Breast epithelium (tissue), 4 donors: Measurements from ENCODE around the gene SREBF1. TPM values are rescaled to one million over a fixed set of nuclear protein-coding genes. Genes with fewer than 3 reads are reported as not detected.

Source experiments
- DNase-seq, 2 donors: peaks; one replicate each; pipeline ENCODE4 v3.0.0-alpha.2; 2019; ENCODE audit warnings: low spot score in 2 of 2
- H3K27ac ChIP-seq, 2 donors: fragments of 200-600 bp; sonication (generic) in 1 of 2; one replicate each; pipeline ENCODE4 v1.5.1; 2016 to 2019; ENCODE audit warnings: mild to moderate bottlenecking in 1 of 2
- H3K27me3 ChIP-seq, 2 donors: fragments of 200-600 bp; sonication (generic) in 1 of 2; one replicate each; pipeline versions ENCODE4 v1.5.1 to v1.6.0; 2017 to 2019; ENCODE audit warnings: control low read depth in 1 of 2, mild to moderate bottlenecking in 1 of 2
- H3K36me3 ChIP-seq: fragments of 200-600 bp; one replicate; pipeline ENCODE4 v1.5.1; 2019
- H3K4me1 ChIP-seq, 2 donors: fragments of 200-600 bp; sonication (generic); one replicate each; pipeline ENCODE4 v1.5.1; 2016 to 2019; ENCODE audit warnings: control low read depth in 1 of 2
- H3K4me3 ChIP-seq, 3 donors: fragments of 200-600 bp; sonication (generic); 1 replicate in 2 of 3; 2 replicates in 1 of 3; pipeline ENCODE4 v1.5.1; 2016 to 2019; ENCODE audit warnings: mild to moderate bottlenecking in 3 of 3, moderate library complexity in 2 of 3
- H3K9me3 ChIP-seq, 2 donors: fragments of 200-600 bp; sonication (generic) in 1 of 2; one replicate each; pipeline ENCODE4 v1.5.1; 2016 to 2019; ENCODE audit warnings: control low read depth in 1 of 2
- POLR2A ChIP-seq: fragments of 450-650 bp; IDR thresholded peaks from one replicate; pipeline ENCODE4 v1.6.1; 2016; ENCODE audit warnings: antibody characterized with exemption, mild to moderate bottlenecking, moderate library complexity
- POLR2AphosphoS5 ChIP-seq, 3 donors: sonication (generic); formaldehyde crosslinking; IDR thresholded peaks; one replicate each; pipeline ENCODE4 v1.6.1; 2017; ENCODE audit warnings: antibody characterized with exemption in 3 of 3
- intact Hi-C: fragments of 100-400 bp; cut with DNase I; formaldehyde crosslinking; loops from one replicate; pipeline ENCODE4 v1.15.1; 2023; ENCODE audit warnings: low total_unique reads
- total RNA-seq, 3 donors: library from RNA; depleted of rRNA; stranded (reverse); fragments of >200 nt; gene quantifications; one replicate each; pipeline ENCODE4 v1.1.0, GENCODE V29; 2016
- TF ChIP-seq, protein P1 (sequence below), 3 donors: fragments of 450-650 bp; IDR thresholded peaks; one replicate each; pipeline ENCODE4 v1.5.1; 2016 to 2017; ENCODE audit warnings: antibody characterized with exemption in 3 of 3, mild to moderate bottlenecking in 3 of 3, moderate library complexity in 3 of 3

SREBF1 gene
- total RNA-seq, 3 donors from 2014 or later = 39.0 to 119 (median 81.3) TPM

DNA sequence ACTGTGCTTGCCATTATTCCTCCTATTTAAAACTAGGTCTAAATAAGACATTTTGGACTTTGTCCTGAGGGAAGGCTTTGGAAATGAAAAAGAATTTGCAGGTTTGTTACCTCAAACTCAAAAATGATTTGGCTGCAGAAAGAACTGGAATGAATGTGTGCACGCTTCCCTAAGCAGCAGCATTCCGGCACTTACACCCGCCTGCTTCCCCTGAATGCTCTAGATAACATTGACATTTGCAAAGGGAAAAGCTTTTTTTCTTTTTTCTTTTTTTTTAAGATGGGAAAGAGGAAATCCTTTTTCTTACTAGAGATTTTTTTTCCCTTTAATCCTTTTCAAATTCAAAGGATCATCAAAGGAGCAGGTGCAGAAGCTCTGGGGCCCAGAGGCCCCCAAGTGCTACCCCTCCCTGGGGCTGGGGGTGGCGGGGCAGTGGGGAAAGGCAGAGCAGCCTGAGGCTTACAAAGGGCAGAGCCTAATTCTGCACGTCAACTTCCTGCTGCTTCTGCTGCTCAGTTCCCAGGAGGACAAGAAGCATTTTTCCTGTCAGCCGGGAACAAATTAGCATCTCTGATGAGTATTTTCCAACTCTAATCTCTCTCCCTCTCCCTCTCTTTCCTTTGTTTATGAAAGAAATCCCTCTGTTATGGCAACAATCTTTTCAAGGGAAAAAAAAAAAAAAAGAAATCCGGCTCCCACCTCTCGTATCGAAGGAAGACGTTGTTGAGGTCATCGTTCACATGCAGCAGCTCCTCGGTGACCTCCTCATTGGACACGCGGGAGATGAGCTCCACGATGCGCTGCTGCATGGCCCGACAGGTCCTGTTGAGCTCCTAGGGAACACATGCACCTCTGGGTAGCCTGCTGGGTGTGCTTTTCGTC is 32.1 kb upstream of the SREBF1 start:
- no peaks in the 10 kb centered on the region for H3K36me3 ChIP-seq
- intact Hi-C loops = no loop called here
- no peak for DNase-seq
- H3K9me3 ChIP-seq = no peaks in the 10 kb centered on the region
- H3K27me3 ChIP-seq = no peaks in the 10 kb centered on the region
- H3K27ac ChIP-seq = no peak overlapping the region
- no peak overlapping the region for H3K4me3 ChIP-seq
- no peaks in the 10 kb centered on the region for H3K4me1 ChIP-seq
- no peak for TF ChIP-seq POLR2A
- no peak for TF ChIP-seq POLR2AphosphoS5 (IDR thresholded peaks at IDR 0.05)
- TF ChIP-seq, protein P1, sequence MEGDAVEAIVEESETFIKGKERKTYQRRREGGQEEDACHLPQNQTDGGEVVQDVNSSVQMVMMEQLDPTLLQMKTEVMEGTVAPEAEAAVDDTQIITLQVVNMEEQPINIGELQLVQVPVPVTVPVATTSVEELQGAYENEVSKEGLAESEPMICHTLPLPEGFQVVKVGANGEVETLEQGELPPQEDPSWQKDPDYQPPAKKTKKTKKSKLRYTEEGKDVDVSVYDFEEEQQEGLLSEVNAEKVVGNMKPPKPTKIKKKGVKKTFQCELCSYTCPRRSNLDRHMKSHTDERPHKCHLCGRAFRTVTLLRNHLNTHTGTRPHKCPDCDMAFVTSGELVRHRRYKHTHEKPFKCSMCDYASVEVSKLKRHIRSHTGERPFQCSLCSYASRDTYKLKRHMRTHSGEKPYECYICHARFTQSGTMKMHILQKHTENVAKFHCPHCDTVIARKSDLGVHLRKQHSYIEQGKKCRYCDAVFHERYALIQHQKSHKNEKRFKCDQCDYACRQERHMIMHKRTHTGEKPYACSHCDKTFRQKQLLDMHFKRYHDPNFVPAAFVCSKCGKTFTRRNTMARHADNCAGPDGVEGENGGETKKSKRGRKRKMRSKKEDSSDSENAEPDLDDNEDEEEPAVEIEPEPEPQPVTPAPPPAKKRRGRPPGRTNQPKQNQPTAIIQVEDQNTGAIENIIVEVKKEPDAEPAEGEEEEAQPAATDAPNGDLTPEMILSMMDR (IDR thresholded peaks at IDR 0.05) = no peak

DNA sequence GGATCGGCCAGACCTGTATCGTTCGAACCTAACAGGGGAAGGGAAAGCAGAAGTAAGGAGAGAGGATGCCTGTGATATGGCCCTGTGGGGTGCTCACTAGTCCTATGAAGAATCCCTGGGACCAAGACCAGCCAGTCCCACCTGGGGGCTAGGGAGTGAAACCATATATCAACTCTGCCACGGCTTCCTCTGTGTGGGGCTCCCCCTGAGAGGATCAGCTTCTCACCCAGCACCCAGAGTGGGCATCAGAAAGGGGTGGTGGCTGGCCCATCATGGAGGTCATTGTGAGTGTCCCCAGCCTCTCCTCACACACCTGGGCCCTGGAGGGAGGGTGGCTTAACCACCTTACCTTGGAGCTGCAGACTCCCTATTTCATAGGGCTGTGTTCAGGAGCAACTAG is 30.1 kb upstream of the SREBF1 start:
- no peaks in the 10 kb centered on the region for H3K4me1 ChIP-seq
- intact Hi-C loops = no loop called here
- TF ChIP-seq POLR2A = no peak
- TF ChIP-seq, protein P1 (IDR thresholded peaks at IDR 0.05) = no peak
- TF ChIP-seq POLR2AphosphoS5 (IDR thresholded peaks at IDR 0.05) = no peak
- H3K27ac ChIP-seq = no peak overlapping the region
- no peaks in the 10 kb centered on the region for H3K9me3 ChIP-seq
- DNase-seq = no peak
- H3K27me3 ChIP-seq = no peaks in the 10 kb centered on the region
- H3K4me3 ChIP-seq = no peak overlapping the region
- H3K36me3 ChIP-seq = no peaks in the 10 kb centered on the region

DNA sequence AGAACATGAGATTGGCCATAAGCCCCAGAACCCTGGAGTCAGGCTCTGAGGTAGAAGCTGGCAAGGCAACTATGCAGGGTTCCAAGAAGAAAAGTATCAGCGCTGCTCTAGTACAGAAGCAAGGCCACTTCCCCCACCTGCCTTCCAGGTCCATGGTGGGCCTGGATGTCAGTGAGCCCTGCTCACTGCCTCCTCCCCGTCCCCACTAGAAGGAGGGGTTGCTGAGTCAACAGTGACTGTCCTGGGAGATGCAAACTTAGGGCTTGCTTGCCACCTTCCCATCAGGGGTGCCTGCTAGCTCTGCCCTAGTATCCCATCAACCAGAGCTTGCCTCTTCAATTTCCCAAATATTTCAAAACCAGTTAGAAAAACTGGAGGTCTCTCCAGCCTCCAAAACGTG is 29.6 kb upstream of the SREBF1 start:
- intact Hi-C loops = no loop called here

DNA sequence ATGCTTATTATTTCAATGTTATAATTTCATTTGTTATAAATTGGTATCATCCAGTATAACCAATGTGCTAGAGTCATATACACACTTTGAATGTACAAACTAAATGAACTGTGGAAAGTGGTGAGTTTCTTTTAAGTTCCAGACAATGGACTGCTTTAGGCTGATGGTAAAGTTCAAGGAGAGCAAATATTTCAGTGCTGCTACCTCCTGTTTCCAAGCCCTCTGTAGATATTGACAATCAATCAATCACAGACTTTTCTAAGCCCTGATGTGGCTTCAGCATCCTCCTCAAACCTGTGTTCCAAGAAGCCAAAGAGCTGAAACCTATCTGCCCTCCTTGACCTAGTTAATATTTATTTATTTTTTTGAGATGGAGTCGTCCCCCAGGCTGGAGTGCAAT is 28.2 kb upstream of the SREBF1 start:
- Histone ChIP-seq H3K9me3 (no peaks in the 10 kb centered on the region), H3K4me1 (no peaks in the 10 kb centered on the region), H3K27me3 (no peaks in the 10 kb centered on the region), H3K4me3 (no peak overlapping the region), H3K36me3 (no peaks in the 10 kb centered on the region), H3K27ac (no peak overlapping the region)
- TF ChIP-seq POLR2A = no peak
- TF ChIP-seq POLR2AphosphoS5 (IDR thresholded peaks at IDR 0.05) = no peak
- TF ChIP-seq, protein P1 (IDR thresholded peaks at IDR 0.05) = no peak
- intact Hi-C loops = no loop called here
- DNase-seq = no peak

More for the DNA sequence above, 29.6 kb upstream of the SREBF1 start:
- Histone ChIP-seq H3K9me3 (no peaks in the 10 kb centered on the region), H3K27me3 (no peaks in the 10 kb centered on the region), H3K4me1 (no peaks in the 10 kb centered on the region), H3K27ac (no peak overlapping the region), H3K4me3 (no peak overlapping the region), H3K36me3 (no peaks in the 10 kb centered on the region)
- no peak for DNase-seq
- TF ChIP-seq POLR2A = no peak
- TF ChIP-seq, protein P1 (IDR thresholded peaks at IDR 0.05) = no peak
- TF ChIP-seq POLR2AphosphoS5 (IDR thresholded peaks at IDR 0.05) = no peak

DNA sequence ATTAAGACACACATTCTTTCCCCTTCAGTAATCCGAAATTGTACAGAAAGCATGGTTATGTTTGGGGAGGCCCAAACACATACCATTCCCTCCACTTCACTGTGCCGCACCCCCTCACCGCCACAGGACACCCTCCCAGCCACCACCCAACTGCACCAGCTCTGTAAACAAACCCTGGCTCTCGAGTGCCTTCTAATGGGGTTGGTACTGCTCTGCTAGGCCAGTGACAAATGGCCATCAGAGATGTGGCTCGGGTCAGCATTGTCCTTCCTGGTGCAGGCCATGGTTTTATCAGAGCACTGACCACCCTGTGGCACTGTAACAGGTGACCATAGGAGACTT is 24.0 kb upstream of the SREBF1 start:
- Histone ChIP-seq H3K36me3 (no peaks in the 10 kb centered on the region), H3K4me1 (no peaks in the 10 kb centered on the region), H3K4me3 (no peak overlapping the region), H3K9me3 (no peaks in the 10 kb centered on the region), H3K27me3 (no peaks in the 10 kb centered on the region), H3K27ac (no peak overlapping the region)
- DNase-seq = no peak
- TF ChIP-seq POLR2A (no peak), POLR2AphosphoS5 (IDR thresholded peaks at IDR 0.05) (no peak)
- TF ChIP-seq, protein P1 (IDR thresholded peaks at IDR 0.05) = no peak
- intact Hi-C loops = no loop called here
